ENCODE data around the gene RNF157.
"Not testable (repeated sequence)": the region's sequence is repeated elsewhere in the genome, so short reads cannot be mapped to it uniquely, and the experiment has no call there.

The RNF157 gene

DNA sequence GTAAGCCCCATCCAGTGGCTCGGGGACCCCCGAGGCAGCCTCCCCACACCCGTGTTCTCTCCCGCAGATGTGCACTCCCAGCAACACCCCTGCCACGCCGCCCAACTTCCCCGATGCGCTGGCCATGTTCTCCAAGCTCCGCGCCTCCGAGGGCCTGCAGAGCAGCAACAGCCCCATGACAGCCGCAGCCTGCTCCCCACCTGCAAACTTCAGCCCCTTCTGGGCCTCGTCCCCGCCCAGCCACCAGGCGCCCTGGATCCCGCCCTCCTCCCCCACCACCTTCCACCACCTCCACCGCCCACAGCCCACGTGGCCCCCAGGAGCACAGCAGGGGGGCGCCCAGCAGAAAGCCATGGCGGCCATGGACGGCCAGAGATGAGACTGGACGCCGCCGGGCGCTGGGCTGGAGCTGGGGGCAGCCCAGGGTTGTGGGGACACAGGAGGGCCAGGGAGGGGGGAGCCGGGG, 29.9 kb upstream of the RNF157 start:
- no peak for DNase-seq

DNA sequence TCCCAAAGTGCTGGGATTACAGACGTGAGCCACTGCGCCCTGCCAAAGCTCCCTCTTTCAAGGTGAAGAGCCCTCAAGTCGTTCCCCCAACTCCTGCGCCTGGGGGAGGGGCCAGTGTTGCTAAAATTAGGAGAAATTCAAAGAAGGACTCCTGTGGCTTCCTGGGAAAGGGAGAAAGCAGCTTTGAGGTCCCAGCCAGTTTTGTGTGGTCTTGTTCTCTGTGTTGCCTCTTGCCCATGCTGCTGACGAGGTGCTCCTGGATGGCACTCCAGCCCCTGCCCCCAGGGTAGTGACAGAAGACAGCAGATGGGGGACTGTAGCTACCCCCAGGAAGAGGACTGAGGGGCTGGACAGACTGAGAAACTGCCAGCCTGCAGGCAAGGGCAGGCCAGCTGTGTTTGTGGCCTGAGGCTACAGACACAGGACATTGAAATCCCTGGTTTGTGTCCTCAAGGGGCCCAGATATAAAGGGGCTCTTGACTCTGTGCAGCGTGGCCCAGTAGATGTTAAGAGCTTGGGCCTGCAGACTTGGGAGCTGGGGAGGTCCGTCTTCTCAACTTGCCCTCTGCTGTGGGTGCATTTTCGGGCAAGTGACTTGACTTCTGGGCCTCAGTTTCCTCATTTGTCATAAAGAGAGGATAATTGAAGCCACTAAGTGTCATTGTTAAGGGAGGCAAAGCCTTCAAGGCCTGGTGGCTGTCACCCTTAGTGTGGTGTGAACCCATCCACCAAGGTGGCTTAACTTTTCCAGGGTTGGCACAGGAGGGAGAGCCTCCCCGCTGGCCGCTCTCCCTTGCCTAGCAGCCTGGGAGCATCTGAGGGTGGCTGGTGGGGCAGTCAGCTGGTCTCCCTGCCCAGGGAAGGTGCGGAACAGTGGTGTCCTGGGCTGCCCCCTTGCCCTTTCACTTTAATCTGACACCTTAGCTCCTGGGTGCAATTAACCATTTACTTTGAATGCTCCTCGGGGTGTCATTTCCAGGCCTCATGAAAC, 29.0 kb upstream of the RNF157 start:
- no peak for DNase-seq

DNA sequence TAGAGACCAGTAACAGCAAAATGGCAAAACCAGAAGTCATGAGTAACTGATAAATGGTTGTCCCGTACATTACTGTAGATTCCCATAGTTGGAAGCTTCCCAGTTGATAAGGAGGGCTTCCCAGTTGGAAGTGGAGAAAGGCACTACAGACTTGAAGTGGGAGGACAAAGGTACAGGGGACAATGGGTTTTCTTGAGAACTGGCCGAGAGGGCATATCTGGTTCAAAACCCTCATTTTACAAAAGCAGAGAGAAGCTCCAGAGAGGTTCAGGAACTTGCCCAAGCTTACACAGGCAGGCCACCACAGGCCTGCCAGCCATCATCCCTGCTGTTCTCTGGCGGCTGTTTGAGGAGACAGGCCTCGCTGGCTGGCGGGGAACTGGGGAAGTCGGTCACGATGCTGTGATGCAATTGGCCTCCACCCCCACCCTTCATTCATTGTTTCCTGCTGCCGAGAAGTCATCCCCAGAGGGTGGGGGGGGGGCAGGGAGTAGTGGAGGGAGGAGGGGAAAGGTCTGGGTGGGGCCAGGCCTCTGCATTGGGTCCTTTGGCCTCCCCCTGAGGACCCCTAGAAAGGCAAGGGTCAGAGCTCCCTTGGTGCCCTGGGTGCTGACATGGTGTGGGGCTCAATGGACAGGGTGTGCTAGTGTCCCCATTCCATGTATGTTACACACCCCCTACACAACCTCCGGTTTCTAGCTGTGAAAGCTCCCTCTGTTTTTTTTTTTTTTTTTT, 27.9 kb upstream of the RNF157 start:
- peak; percentile 67 for DNase-seq

DNA sequence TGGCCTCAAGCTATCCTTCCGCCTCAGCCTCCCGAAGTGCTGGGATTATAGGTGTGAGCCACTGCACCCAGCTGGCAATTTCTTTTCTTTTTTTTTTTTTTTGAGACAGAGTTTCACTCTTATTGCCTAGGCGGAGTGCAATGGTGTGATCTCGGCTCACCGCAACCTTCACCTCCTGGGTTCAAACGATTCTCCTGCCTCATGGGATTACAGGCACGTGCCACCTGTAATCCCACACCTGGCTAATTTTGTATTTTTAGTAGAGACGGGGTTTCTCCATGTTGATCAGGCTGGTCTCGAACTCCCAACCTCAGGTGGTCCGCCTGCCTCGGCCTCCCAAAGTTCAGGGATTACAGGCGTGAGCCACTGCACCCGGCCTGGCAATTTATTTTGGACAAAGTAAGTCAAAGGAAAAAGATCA, 27.3 kb upstream of the RNF157 start:
- DNase-seq: not testable (repeated sequence)

DNA sequence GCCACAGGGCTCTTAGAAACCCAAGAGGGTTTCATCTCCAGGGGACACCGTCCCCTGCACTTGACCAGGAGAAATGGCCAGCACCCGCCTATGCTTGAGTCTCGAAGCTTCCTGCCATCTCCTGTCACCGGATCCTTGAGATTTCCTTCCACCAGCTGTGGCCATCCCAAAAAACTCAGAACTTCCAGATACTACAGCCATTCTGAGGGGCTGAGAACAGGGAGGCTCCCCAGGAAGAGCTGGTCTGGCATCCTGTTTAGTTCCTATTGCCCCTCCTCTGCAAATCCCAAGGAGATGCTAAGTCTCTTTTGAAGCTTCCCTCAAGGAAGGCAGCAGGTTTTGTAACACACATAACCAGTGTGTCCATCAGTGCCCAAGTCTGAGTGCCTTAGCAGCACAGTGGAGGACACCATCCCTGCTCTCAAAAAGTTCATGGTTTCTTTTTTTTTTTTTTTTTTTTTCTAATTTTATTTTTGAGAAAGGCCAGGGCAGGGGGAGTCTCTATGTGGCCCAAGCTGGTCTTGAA, 26.8 kb upstream of the RNF157 start:
- DNase-seq: no peak

DNA sequence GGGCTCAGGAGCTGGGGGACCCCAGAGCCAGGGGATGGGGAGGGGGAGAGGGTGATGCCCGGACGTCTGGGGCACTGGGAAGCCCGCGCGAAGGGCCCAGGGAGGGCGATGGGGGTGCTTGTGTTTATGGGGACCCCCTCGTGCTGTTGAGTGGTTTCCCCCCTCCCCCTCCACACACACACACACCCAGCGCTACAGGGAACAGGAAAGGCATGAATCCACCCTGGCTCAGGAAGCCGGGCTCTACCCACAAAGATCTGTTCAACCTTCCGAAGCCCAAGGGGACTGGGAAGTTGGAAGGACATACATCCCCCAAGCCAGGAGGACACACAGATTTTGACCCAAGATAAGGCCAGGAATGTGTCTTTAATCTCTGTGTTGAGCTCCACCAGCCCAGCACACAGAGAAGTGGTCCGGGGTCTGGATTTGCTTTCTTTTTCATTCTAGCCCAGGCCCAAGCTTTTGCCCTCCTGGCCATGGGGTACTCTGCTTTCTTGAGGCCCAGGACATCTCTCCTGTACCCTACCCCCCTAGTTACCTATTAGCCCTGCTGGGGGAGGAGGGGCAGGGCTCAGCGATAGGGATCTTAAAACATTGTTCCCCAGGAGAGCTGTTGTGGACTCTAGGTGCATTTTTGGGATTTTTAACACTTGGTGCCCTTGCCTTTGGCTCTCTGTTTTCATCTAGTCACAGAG, 26.1 kb upstream of the RNF157 start:
- no peak for DNase-seq

DNA sequence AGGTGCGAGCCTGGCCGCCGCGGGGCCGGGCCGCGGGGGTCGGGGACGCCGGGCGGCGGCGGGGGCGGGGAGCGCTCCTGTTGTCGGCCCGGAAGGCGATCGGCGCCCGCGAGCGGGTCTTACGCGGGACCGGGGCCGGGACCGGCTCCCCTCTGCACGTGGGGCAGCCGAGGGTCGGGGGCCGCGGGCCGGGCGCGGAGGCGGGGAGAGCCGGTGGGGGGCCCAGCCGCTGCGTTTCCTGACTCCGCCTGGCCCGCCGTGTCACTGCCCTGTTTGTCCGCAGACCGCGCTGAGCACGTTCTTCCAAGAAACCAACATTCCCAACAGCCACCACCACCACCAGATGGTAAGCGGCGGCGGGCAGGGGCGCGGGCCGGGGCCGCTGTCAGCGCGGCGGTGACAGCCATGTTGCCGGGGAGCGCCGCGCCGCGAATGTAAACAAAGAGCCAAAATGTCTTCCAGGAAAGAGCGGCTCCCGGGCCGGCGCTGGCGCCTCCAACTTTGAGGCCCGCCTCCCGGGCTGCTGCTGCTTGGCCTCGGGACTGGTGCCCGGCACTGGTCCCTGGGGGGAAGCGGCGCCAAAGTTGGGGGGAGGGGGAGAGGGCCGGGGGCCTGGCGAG, 25.4 kb upstream of the RNF157 start:
- DNase-seq: peak; percentile 57

DNA sequence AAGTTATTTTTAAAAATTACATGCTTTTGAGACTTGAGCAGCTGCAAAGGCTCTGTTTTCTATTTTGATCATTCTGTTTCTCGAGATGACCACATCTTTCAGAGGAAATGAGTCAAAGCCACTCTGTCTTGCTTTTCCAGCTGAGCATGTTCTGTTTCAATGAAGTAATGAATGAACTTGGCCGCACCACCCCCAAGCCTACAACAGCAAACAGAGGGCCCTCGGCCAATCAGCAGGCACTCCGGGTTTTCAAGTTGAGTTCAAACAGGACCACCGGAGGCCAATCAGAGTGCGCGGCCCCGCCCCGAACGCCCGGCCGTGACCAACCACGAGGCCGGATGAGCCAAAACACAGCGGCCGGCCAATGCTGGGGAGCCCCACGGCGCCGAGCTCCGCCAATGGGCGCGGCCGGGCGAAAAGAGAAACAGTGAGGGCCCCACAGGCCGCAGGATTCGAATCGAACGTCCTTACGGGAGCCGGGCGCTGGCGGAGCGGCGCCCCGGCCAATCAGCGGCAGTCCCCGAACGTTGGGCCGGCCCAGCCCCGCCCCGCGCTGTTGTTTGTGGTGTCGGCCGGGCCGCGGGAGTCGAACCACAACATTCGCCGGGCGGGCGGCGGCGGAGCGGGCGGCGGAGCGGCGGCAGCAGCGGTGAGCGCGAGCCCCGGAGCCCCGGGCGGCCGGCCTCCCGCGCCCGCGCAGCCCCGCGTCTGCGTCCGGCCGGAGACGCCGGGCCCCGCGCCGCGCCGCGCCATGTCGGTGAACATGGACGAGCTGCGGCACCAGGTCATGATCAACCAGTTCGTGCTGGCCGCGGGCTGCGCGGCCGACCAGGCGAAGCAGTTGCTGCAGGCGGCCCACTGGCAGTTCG, 24.7 kb upstream of the RNF157 start, which contains the start of gene UBALD2:
Gene UBALD2 (plus strand): TSS at position 594 of the 869 bp plus-strand sequence. CDS start 158 bp downstream, at position 752.
- peak; percentile 98 for DNase-seq

DNA sequence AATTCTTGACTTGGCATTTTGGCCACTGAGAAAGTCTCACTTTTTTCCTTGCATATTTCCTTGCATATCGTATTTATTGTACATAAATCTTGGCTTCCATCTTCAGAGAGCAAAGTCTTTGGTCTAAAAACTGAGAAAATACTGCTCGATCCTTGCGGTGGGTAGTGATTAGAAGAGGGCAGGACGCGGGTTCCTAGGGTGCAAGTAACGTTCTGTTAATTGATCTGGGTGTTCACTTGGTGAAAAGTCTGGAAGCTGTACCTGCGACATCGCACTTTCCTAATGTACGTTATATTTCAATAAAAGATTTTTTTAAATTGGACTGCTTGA, 24.1 kb upstream of the RNF157 start:
- no peak for DNase-seq

DNA sequence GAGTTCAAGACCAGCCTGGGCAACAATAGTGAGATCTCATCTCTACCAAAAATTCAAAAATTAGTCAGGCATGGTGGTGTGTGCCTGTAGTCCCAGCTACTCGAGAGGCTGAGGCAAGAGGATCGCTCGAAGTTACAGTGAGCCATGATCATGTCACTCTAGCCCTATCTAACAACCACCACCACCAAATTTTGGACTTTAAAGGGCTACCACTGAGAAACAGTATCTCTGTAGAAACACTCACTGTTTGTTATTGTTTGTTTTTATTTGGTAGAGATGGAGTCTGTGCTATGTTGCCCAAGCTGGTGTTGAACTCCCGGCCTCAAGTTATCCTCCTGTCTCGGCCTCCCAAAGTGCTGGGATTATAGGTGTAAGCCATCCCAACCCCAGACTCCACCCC, 23.6 kb upstream of the RNF157 start:
- DNase-seq: no peak

DNA sequence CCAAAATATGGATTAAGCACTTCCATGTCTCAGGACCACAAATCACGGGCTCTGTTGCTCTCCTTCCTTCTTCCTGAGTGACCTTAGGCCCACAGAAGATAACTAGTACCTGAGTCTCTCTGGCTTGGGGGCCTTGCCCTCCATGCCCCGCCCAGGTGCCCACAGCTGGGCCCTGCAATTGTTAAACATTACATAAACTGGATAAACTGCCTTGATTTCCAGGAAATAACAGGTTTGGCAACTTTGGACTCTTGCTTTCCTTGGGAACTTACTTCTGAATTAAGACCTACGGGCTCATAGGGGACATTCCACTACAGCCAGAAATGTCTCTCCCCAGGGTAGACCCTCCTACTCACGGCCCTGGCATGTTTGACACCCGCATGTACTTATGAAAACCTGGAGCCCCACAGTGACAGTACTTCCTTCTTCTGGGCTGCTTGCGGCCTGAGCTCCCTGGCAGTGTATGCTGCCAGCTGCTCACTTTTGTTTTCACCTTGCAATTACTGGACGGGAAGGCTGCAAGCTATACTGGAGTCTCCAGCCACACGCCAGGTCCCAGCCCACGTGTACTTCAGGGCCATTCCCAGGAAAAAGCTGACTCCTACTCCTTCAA, 22.5 kb upstream of the RNF157 start:
- no peak for DNase-seq

DNA sequence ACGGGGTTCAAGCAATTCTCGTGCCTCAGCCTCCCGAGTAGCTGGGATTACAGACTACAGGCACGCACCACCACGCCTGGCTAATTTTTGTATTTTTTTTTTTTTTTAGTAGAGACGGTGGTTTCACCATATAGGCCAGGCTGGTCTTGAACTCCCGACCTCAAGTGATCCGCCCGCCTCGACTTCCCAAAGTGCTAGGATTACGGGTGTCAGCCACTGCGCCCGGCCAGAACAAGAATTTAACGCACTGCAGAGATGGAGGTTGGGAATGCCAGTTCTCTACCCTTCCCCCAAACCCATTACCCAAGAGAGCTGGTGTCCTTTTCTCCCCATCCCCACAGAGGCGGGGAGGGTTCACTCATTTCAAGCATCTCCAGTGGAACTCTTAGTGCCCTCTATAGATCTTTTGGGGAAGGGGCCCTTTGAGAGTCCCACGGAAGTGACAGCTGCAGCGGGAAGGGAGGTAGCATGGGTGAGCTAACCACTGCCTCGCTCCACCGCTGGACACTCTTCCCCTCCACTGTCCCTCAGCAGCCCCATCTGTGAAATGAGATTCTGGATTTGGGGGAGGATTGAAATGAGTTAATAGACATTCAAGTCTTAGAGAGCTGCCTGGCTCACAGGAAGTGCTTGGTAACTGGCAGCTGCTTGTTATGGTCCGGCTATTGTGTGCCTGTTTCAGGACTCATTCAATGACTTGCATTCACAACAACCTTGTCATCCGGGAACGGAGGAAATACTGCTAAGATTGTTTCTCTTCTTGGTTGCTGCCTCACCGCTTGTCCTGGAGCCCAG, 21.3 kb upstream of the RNF157 start:
- DNase-seq: no peak

DNA sequence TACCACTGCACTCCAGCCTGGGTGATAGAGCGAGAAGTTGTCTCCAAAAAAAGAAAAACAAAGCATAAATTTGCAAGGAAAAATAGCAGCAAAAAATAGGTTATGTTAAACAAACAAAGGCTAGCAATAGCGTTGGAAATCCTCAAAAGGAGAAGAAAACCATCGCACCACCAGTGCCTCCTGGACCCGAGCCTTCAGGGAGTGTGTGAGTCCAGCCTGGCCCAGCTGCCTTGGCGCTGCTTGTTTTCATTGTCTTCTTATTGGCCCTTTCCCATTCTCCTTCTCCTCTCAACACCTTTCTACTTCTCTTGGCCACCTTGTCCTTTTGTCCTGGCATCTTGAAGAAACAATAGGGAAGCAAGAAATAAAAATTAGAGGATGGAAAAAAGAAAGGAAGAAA, 20.4 kb upstream of the RNF157 start:
- DNase-seq: no peak

DNA sequence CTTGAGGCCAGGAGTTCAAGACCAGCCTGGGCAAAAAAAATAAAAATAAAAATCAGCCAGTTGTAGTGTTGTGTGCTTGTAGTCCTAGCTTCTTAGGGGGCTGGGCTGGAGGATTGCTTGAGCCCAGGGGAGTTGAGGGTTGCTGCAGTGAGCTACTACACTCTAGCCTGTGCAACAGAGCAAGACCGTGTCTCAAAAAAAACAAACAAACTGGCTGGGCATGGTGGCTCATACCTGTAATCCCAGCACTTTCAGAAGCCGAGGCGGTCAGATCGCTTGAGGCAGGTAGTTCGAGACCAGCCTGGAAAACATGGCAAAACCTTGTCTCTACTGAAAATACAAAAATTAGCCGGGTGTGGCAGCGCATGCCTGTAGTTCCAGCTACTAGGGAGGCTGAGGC, 19.9 kb upstream of the RNF157 start:
- DNase-seq: no peak

DNA sequence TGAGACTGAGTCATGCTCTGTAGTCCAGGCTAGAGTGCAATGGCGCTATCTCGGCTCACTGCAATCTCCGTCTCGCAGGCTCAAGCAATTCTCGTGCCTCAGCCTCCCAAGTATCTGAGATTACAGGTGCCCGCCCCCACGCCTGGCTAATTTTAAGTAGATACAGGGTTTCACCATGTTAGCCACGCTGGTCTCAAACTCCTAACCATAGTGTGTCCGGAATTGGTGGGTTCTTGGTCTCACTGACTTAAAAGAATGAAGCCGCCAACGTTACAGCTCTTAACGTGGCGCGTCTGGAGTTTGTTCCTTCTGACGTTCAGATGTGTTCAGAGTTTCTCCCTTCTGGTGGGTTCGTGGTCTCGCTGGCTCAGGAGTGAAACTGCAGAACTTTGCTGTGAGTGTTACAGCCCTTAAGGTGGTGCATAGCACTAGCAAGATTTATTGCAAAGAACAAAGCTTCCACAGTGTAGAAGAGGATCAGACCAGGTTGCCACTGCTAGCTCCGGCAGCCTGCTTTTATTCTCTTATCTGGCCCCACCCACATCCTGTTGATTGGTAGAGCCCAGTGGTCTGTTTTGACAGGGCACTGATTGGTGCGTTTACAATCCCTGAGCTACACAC, 16.2 kb upstream of the RNF157 start:
- DNase-seq: not testable (repeated sequence)

DNA sequence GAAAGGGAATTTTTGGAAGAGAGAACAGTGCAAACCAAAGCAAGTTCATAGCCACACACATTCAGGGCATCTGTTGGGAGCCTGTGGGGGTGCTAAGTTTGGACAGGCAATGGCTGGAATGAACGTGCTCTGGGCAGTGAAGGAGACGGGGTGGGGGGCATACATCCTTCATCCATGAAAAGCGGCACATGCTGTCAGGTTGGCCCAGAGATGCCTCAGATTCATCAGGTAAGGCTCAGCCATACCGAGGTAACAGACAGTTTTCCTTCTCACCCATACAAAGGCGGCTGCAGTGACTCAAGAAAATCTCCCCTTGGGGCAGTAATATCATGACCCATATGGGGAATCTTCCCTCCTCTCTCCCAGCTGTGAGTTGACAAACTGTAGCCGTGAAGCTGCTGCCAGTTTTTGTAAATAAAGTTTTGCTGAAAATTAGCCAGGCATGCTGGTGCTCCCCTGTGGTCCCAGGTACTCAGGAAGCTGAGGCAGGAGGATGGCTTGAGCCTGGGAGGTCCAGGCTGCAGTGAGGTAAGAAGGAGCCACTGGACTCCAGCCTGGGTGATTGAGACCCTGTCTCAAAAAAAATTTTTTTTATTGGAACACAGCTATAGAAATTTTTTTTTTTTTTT, 15.6 kb upstream of the RNF157 start:
- DNase-seq: no peak

DNA sequence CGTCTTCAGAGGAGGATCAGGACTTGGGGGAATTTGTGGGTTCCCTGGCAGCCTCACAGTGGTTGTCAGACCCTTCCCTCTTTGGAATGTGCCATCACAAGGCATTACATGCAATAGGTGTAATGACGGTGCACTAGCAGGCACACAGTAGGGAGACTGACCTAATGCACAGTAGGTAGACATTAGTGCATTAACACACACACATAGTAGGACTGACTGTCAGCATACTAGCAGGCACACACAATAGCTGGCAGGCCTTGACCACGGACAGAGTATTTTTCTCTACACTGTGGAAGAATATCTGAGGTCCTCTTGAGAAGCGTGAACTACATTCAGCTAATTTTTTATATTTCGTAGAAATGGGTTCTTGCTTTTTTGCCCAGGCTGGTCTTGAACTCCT, 14.0 kb upstream of the RNF157 start:
- no peak for DNase-seq

DNA sequence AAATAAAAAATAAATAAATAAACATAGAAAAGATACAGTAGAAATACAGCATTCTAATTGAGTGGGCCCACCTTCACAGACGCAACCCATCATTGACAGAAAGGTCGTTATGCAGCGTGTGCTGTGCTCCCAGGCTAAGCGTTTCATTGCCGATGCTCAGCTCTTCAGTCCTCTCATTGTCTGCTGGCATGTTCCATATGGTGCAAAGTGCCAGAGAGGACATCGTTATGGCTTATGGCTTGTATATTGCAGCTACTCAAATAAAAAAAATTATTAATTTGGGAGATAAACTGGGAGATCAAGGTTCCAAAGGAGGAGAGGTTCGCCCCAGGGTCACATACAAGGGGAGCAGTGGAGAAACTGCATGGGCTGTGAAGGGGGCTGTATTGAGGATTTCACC, 13.5 kb upstream of the RNF157 start:
- DNase-seq: no peak

All from activated CD4-positive, alpha-beta T cell treated with anti-CD3 and anti-CD28 coated beads, Interleukin-2, amount 50 U/mL, for 1 hour (primary cell).